GM03348 (cell line): Measurements from ENCODE around the gene AP3D1.
"Not testable (repeated sequence)": the region's sequence is repeated elsewhere in the genome, so short reads cannot be mapped to it uniquely, and the experiment has no call there.

Experiments
- DNase-seq: peaks from one replicate; pipeline ENCODE4 v3.0.0; 2012; ENCODE audit warnings: low spot score

Gene AP3D1

GRCh38 chr19:2109046-2109864 lies 42.1 kb downstream of the AP3D1 start:
- DNase-seq: no peak

GRCh38 chr19:2108251-2109016 lies 42.9 kb downstream of the AP3D1 start:
- DNase-seq: no peak

- no peak for DNase-seq
Measured at GRCh38 chr19:2103045-2103707, 48.2 kb downstream of the AP3D1 start.

GRCh38 chr19:2101417-2102335 lies 49.7 kb downstream of the AP3D1 start:
- no peak for DNase-seq

GRCh38 chr19:2100719-2101061 lies 50.7 kb downstream of the AP3D1 start:
- DNase-seq: no peak

GRCh38 chr19:2099937-2100718 lies 51.2 kb downstream of the AP3D1 start:
- no peak for DNase-seq

- DNase-seq: no peak
Measured at GRCh38 chr19:2099054-2099501, 52.3 kb downstream of the AP3D1 start.

- DNase-seq: no peak
Measured at GRCh38 chr19:2097886-2098327, 53.5 kb downstream of the AP3D1 start.

GRCh38 chr19:2097203-2097885 lies 54.0 kb downstream of the AP3D1 start:
- no peak for DNase-seq

- peak; percentile 100 for DNase-seq
Measured at GRCh38 chr19:2096480-2097202, 54.7 kb downstream of the AP3D1 start, which contains the start of gene IZUMO4. Gene IZUMO4, plus strand, starts transcription at chr19:2096915. Its CDS starts 31 bp downstream, at chr19:2096946.

GRCh38 chr19:2096034-2096479 lies 55.3 kb downstream of the AP3D1 start, which contains the start of gene MOB3A:
Gene MOB3A, minus strand, starts transcription at chr19:2096326. Its CDS starts 17,766 bp downstream, at chr19:2078560.
- DNase-seq: peak; percentile 94

- DNase-seq: not testable (repeated sequence)
Measured at GRCh38 chr19:2091926-2092525, 59.3 kb downstream of the AP3D1 start.

- DNase-seq: no peak
Measured at GRCh38 chr19:2089727-2090053, 61.7 kb downstream of the AP3D1 start.

GRCh38 chr19:2089001-2089711 lies 62.2 kb downstream of the AP3D1 start:
- DNase-seq: no peak

- no peak for DNase-seq
Measured at GRCh38 chr19:2087621-2088100, 63.7 kb downstream of the AP3D1 start.

GRCh38 chr19:2086695-2087620 lies 64.4 kb downstream of the AP3D1 start:
- not testable (repeated sequence) for DNase-seq
